ENCODE data around the gene GATAD2A. TPM values are rescaled to one million over a fixed set of nuclear protein-coding genes. Genes with fewer than 3 reads are reported as not detected.

GATAD2A gene
- total and polyA plus RNA-seq, 9 of the 15 experiments (the other 6 are each of a cell fraction or from before 2014, with no cell fraction given): 2.4 to 226 (median 44.2) TPM

DNA sequence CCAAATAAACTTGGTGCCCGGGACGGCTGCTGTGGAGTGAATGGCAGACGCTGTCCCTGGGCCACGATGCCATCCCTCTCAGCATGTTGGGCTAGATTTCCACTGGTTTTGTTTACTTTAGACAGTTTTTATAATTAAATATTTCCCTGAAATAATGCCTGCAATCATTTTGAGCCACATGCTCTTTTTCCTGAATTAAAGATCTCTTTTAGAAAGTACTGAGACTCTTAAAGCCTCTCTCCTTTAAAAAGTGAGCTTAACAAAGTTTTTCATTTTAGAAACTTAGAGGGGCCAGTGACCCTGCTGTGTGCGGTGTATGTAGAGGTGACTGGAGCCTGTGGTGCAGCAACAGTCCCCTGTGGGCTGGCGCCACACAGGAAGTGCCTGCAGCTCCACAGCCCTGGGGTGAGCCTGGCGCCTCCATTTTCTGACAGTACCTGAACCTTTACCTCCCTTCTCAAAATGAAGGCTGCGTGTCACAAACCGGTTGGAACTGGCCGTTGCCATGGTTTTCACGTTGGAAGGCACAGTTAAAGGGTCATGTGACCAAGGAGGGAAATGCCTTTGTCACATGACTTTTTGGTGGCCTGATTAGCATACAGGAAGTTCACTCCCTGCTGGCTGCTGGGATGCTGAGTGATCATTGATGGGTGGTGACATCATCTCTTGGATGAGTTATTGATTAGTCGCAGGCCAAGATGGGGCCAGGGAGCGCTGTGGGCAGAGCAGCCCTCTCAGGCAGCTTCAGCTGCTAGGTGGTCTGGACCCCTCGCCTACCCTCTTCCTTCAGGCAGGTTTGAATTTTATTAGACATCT lies 83.6 kb downstream of the GATAD2A start (continued):
- TF ChIP-seq, protein P1, sequence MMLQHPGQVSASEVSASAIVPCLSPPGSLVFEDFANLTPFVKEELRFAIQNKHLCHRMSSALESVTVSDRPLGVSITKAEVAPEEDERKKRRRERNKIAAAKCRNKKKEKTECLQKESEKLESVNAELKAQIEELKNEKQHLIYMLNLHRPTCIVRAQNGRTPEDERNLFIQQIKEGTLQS (IDR thresholded peaks at IDR 0.05): peak; percentile 99
- TF ChIP-seq, protein P1 (CRISPR knock-in tag; conservative IDR thresholded peaks at IDR 0.05): no peak
- TF ChIP-seq TEAD4 (IDR thresholded peaks at IDR 0.05; ENCODE audit: low read length) (peak; percentile 95), TEAD4 (CRISPR knock-in tag; IDR thresholded peaks at IDR 0.05; ENCODE audit: borderline replicate concordance) (no peak), RAD51 (IDR thresholded peaks at IDR 0.05; ENCODE audit: borderline replicate concordance, low read depth) (peak; percentile 99), TRIM24 (IDR thresholded peaks at IDR 0.05) (peak in 1 of 2 experiments; percentile 72; a peak in 2 of 4 replicates), NFIC (IDR thresholded peaks at IDR 0.05) (no peak; the same call in 1 of the 2 replicates), RFX1 (IDR thresholded peaks at IDR 0.05) (peak; percentile 95)
- TF ChIP-seq, protein P2, sequence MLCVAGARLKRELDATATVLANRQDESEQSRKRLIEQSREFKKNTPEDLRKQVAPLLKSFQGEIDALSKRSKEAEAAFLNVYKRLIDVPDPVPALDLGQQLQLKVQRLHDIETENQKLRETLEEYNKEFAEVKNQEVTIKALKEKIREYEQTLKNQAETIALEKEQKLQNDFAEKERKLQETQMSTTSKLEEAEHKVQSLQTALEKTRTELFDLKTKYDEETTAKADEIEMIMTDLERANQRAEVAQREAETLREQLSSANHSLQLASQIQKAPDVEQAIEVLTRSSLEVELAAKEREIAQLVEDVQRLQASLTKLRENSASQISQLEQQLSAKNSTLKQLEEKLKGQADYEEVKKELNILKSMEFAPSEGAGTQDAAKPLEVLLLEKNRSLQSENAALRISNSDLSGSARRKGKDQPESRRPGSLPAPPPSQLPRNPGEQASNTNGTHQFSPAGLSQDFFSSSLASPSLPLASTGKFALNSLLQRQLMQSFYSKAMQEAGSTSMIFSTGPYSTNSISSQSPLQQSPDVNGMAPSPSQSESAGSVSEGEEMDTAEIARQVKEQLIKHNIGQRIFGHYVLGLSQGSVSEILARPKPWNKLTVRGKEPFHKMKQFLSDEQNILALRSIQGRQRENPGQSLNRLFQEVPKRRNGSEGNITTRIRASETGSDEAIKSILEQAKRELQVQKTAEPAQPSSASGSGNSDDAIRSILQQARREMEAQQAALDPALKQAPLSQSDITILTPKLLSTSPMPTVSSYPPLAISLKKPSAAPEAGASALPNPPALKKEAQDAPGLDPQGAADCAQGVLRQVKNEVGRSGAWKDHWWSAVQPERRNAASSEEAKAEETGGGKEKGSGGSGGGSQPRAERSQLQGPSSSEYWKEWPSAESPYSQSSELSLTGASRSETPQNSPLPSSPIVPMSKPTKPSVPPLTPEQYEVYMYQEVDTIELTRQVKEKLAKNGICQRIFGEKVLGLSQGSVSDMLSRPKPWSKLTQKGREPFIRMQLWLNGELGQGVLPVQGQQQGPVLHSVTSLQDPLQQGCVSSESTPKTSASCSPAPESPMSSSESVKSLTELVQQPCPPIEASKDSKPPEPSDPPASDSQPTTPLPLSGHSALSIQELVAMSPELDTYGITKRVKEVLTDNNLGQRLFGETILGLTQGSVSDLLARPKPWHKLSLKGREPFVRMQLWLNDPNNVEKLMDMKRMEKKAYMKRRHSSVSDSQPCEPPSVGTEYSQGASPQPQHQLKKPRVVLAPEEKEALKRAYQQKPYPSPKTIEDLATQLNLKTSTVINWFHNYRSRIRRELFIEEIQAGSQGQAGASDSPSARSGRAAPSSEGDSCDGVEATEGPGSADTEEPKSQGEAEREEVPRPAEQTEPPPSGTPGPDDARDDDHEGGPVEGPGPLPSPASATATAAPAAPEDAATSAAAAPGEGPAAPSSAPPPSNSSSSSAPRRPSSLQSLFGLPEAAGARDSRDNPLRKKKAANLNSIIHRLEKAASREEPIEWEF (CRISPR knock-in tag; IDR thresholded peaks at IDR 0.05): peak; percentile 98
- TF ChIP-seq, protein P3, sequence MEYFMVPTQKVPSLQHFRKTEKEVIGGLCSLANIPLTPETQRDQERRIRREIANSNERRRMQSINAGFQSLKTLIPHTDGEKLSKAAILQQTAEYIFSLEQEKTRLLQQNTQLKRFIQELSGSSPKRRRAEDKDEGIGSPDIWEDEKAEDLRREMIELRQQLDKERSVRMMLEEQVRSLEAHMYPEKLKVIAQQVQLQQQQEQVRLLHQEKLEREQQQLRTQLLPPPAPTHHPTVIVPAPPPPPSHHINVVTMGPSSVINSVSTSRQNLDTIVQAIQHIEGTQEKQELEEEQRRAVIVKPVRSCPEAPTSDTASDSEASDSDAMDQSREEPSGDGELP (CRISPR knock-in tag; IDR thresholded peaks at IDR 0.05; ENCODE audit: borderline replicate concordance): peak; percentile 53; the same call in 1 of the 2 replicates
- TF ChIP-seq, protein P4, sequence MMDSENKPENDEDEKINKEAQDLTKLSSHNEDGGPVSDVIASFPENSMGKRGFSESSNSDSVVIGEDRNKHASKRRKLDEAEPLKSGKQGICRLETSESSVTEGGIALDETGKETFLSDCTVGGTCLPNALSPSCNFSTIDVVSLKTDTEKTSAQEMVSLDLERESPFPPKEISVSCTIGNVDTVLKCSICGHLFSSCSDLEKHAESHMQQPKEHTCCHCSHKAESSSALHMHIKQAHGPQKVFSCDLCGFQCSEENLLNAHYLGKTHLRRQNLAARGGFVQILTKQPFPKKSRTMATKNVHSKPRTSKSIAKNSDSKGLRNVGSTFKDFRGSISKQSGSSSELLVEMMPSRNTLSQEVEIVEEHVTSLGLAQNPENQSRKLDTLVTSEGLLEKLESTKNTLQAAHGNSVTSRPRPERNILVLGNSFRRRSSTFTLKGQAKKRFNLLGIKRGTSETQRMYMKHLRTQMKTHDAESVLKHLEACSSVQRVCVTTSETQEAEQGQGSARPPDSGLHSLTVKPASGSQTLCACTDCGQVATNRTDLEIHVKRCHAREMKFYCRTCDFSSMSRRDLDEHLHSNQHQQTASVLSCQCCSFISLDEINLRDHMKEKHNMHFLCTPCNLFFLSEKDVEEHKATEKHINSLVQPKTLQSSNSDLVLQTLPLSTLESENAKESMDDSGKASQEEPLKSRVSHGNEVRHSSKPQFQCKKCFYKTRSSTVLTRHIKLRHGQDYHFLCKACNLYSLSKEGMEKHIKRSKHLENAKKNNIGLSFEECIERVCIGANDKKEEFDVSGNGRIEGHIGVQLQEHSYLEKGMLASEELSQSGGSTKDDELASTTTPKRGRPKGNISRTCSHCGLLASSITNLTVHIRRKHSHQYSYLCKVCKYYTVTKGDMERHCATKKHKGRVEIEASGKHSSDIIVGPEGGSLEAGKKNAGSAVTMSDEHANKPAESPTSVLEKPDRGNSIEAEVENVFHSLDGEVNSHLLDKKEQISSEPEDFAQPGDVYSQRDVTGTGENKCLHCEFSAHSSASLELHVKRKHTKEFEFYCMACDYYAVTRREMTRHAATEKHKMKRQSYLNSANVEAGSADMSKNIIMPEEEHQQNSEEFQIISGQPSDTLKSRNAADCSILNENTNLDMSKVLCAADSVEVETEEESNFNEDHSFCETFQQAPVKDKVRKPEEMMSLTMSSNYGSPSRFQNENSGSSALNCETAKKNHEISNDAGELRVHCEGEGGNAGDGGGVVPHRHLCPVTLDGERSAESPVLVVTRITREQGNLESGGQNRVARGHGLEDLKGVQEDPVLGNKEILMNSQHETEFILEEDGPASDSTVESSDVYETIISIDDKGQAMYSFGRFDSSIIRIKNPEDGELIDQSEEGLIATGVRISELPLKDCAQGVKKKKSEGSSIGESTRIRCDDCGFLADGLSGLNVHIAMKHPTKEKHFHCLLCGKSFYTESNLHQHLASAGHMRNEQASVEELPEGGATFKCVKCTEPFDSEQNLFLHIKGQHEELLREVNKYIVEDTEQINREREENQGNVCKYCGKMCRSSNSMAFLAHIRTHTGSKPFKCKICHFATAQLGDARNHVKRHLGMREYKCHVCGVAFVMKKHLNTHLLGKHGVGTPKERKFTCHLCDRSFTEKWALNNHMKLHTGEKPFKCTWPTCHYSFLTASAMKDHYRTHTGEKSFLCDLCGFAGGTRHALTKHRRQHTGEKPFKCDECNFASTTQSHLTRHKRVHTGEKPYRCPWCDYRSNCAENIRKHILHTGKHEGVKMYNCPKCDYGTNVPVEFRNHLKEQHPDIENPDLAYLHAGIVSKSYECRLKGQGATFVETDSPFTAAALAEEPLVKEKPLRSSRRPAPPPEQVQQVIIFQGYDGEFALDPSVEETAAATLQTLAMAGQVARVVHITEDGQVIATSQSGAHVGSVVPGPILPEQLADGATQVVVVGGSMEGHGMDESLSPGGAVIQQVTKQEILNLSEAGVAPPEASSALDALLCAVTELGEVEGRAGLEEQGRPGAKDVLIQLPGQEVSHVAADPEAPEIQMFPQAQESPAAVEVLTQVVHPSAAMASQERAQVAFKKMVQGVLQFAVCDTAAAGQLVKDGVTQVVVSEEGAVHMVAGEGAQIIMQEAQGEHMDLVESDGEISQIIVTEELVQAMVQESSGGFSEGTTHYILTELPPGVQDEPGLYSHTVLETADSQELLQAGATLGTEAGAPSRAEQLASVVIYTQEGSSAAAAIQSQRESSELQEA (IDR thresholded peaks at IDR 0.05; ENCODE audit: low read depth): no peak
